ENCODE data around the gene SYVN1. TPM values are rescaled to one million over a fixed set of nuclear protein-coding genes. Genes with fewer than 3 reads are reported as not detected.

Gene SYVN1
- total RNA-seq, 1 donor from 2014 or later, result 28.1 TPM

DNA sequence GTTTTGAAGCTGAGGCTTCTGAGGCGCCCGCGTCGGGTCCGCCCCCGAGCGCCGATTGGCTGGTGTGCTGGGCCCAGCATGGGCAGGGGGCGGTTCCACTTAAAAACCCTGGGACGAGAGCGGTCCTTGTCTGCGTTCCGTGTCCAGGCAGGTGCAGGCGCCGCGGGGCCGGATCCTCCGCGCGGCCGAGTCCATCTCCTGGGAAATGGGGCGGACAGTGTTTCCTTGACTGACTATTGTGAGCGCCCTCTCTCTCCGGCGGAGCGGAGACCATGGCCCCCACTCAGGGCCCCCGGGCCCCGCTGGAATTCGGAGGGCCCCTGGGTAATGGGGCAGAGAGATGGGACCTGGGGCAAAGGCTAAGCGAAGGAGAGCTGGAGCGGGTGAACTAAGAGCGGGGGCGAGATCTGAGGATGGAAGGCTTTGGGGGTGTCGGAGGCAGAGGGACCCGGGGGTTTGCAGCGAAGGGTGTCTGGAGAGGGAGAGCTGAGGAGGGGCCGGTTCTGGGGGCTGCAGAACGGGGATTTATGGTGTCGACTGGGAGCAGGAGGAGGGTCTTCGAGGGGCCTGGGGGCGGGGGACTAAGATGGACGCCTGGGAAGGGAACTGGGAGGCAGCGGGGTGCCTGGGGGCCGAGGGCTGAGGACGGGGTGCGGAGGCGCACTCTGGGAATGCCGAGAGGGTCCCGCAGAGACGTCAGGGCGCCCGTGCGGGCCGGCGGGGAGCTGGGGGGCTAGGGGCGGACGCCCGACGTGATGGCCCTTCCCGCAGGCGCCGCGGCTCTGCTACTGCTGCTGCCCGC lies 22.4 kb downstream of the SYVN1 start, which contains the start of gene TM7SF2:
TSS of gene TM7SF2 (plus strand) at position 129 of the 802 bp plus-strand sequence. CDS start at position 273, 144 bp downstream.
- peak; percentile 77 for ATAC-seq

DNA sequence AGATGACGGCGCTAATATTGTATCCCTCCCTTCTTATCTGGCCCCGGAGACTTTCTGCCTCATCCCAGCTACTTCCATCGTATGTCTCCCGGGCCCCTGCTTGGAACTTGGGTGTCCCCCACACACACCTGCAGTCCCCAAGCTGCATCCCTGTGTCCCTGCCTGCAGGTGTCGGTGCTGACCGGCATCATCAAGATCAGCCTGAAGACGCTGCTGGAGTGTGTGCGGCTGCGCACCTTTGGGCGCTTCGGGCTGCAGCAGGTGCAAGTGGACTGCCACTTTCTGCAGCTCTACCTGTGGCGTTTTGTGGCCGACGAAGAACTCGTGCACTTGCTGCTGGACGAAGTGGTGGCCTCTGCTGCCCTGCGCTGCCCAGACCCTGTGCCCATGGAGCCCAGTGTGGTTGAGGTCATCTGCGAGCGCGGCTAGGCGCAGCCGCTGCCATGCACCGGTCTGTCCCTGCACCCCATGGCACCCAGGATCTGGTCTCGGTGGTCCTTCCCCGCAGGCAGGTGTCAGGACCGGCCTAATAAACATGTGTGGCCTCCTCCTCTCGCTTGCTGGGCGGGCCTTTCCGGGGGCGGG lies 23.1 kb downstream of the SYVN1 start:
- no peak for ATAC-seq

- ATAC-seq, result peak; percentile 55
These were observed 23.9 kb downstream of the SYVN1 start for GRCh38 chr11:65110354-65110861.

DNA sequence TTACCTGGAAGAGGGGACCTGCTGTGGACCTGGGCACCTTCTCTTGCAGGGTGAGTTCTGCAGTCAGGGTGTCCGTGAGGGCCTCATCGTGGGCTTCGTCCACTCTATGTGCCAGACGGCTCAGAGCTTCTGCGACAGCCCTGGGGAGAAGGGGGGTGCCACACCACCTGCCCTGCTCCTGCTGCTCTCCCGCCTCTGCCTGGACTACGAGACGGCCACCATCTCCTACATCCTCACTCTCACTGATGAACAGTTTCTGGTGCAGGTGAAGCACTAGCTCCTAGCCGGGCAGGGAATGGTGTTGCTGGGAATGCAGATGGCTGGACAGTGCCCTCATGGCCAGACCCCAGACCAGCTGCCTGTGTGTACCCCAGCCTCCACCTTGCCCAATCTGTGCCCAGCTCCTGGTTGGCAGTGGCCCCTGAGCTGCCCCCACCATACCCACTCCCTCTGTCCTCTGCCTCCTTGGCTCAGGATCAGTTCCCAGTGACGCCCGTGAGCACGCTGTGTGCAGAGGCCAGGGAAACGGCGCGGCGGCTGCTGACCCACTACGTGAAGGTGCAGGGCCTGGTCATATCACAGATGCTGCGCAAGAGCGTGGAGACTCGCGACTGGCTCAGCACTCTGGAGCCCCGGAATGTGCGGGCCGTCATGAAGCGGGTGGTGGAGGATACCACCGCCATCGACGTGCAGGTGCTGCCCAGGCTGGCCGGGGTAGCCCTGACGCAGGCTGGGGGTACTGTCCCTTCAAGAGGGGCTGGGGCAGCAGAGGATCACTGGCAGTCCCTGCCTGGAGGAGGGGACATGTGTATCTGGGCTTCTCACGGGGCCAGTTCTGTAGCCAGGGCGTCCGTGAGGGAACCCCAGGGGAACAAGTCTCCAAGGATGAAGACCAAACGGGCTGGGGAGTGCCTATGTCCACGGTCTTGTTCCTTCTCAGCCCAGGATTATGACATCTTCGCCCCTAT lies 24.8 kb downstream of the SYVN1 start:
- no peak for ATAC-seq

- ATAC-seq, result peak; percentile 29
These were observed 25.7 kb downstream of the SYVN1 start for GRCh38 chr11:65108469-65109123.

DNA sequence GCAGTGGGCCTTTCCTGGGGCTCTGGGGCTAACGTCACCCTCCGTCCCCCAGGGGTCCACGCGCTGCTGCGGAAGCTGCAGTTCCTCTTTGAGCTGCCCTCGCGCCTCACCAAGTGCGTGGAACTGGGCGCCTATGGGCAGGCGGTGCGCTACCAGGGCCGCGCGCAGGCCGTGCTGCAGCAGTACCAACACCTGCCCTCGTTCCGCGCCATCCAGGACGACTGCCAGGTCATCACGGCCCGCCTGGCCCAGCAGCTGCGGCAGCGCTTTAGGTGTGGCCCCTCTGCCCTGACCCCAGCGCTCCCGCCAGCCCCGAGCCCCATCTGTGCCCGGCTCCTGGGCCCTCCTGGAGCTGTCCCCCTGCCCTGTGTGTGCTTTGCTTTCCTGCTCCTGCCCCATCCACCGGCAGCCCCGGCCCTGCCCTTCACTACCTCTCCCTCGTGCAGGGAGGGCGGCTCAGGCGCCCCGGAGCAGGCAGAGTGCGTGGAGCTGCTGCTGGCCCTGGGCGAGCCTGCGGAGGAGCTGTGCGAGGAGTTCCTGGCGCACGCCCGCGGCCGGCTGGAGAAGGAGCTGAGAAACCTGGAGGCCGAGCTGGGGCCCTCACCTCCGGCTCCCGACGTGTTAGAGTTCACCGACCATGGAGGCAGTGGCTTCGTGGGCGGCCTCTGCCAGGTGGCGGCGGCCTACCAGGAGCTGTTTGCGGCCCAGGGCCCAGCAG lies 26.4 kb downstream of the SYVN1 start:
- no peak for ATAC-seq

- no peak for ATAC-seq
These were observed 27.2 kb downstream of the SYVN1 start for GRCh38 chr11:65107078-65107477.

DNA sequence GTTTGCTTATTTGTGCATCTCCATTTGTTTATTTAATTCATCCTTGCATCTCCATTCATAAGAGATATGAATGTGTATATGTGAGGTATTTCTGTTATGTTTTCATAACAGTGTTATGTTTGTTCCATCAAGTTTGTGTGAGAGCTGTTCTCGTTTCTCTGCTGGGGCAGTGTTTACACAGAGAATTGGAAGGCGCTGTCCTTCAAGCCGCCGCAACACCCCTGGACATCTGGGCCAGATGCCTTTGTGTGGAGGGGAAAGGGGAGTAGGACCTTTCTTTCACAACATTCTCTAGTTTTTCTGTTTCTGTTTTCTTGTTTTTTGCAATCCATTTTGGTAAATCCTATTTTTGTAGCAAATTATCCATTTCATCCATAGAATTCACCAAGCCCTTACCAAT lies 29.7 kb downstream of the SYVN1 start:
- no peak for ATAC-seq

GRCh38 chr11:65103476-65103875 lies 30.8 kb downstream of the SYVN1 start:
- no peak for ATAC-seq

DNA sequence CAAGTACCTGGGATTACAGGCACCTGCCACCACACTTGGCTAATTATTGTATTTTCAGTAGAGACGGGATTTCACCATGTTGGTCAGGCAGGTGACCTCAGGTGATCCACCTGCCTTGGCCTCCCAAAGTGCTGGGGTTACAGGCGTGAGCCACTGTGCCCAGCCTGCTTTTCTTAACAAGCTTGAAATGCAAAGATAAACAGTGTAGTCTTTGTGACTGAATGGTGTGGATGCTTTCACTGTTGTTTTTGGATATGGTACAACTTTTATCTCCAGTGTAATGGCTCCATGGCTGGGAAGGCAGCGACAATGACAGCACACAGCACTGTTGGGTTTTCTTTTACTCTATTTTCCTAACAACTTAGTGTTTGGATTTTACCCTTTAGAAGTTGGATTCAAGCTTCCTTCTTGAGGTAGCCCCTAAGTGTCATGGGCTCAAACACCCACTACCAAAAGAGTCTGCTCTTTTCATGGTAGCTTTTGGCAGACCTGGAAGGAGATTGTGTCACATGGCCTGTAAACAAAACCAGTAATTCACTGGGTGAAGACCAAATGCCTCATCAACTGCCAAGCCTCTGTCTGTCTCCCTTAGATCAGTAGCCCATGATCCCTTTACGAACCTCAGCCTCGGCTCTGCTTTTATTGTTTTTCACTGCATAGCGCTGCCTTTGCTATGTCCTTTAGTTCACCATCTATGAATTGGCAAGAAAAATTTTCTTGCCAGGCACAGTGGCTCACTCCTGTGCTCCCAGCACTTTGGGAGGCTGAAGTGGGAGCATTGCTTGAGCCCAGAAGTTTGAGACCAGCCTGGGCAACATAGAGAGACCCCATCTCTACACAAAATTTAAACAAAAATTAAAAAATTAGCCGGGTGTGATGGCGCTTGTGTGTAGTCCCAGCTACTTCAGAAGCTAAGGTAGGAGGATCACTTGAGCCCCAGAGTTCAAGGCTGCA lies 31.9 kb downstream of the SYVN1 start:
- peak; percentile 30 for ATAC-seq

GRCh38 chr11:65100674-65101350 lies 33.5 kb downstream of the SYVN1 start:
- ATAC-seq, result peak; percentile 1

- no peak for ATAC-seq
These were observed 37.4 kb downstream of the SYVN1 start for GRCh38 chr11:65096926-65097325.

DNA sequence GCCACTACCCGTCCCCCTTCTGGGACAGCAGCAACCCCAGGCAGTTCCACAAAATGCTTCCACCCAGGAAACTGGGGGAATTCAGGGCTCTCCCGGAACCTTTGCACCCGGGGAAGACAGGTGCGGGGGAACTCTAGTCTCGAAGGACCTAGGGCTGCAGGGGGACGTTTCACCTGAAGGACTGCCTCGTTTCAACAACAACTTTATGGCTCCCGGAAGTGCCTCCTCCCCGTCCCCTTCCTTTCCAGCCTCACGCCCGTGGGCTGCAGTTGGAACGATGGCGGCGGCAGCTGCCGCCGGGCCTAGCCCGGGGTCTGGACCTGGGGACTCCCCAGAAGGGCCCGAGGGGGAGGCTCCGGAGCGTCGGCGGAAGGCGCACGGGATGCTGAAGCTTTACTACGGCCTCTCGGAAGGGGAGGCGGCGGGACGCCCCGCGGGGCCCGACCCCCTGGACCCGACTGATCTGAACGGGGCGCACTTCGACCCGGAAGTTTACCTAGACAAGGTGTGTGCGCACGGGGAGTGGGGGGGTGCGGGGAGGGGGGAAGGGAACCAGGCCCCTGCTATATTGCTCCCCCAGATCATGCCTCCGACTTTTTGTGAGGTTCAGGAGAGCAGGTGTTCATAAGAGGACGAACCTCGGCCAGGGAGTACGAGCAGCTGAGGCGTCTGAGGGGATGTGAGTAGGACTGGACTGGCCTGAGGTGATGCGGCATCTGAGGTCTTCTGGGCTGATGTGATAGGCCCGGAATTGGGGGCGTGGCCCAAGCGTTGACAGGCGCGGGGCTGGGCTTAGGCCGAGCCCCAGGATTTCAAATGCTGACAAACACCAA lies 38.1 kb downstream of the SYVN1 start, which contains the start of gene VPS51:
TSS of gene VPS51 (plus strand) at position 241 of the 833 bp plus-strand sequence. CDS start at position 278, 37 bp downstream.
- ATAC-seq, result peak; percentile 92

- ATAC-seq, result peak; percentile 2
These were observed 38.9 kb downstream of the SYVN1 start for GRCh38 chr11:65095427-65095826.

GRCh38 chr11:65090628-65091027 lies 43.7 kb downstream of the SYVN1 start:
- ATAC-seq, result no peak

DNA sequence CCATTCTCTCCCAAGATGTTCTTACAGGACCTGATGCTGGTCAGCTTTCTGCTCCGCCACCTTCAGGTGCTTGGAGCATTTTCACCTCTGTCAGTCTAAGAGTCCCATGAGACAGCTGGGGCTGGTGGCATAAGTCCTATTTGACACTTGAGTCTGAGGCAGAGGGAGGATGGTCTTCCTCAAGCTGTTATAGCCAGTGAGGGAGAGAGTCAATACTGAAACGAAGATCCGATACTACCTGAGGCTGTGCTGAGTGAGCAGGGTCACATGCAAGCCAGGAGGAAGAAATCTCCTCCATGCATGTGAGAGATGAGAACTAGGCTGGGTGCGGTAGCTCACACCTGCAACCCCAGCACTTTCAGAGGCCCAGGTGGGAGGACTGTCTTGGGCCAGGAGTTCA lies 44.7 kb downstream of the SYVN1 start:
- ATAC-seq, result no peak

GRCh38 chr11:65087827-65088226 lies 46.5 kb downstream of the SYVN1 start:
- no peak for ATAC-seq

- ATAC-seq, result no peak
These were observed 47.1 kb downstream of the SYVN1 start for GRCh38 chr11:65087216-65087615.

GRCh38 chr11:65086809-65087208 lies 47.5 kb downstream of the SYVN1 start:
- ATAC-seq, result no peak

Measured in esophagus mucosa (tissue), 1 donor.